Measurements from ENCODE around the gene MVB12B.
A peak's percentile ranks its signal among the peaks of the same experiment; 100 is the strongest.

MVB12B gene

DNA sequence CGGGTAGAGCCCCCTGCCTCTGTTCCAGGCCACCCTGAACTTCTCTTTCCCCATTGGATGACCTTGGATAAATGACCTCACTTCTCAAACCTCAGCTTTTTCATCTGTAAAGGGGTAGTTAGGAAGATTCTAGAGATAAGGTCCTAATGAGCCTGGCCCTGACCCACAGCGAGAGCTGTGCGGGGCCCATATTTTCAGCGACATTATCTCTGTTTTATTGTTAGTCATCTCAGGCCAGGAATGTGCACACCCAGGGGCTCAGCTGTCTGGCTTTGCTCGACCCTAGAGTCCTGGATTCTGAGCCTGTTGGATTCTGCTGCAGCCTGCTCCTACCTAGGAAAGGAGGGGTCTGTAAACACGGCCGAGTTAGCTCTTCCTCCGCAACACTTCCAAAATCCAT lies 205.9 kb downstream of the MVB12B start:
- H3K36me3 ChIP-seq (ENCODE audit: insufficient read depth, low read length), result no peaks in the 10 kb centered on the region
- H3K4me1 ChIP-seq (ENCODE audit: insufficient read depth, low read length, poor library complexity, severe bottlenecking), result peaks cover 48% of the 10 kb centered on the region
- H2AFZ ChIP-seq (ENCODE audit: low read length), result no peak overlapping the region

GRCh38 chr9:126532951-126533925 lies 206.6 kb downstream of the MVB12B start:
- peak overlapping the region; percentile 79 for H3K4me2 ChIP-seq (ENCODE audit: low read depth, low read length, poor library complexity, severe bottlenecking)

More for the DNA sequence above, 205.9 kb downstream of the MVB12B start:
- Histone ChIP-seq H3F3A (ENCODE audit: low read depth) (no peaks in the 10 kb centered on the region), H3K79me2 (ENCODE audit: insufficient read depth, low read length) (peaks cover 81% of the 10 kb centered on the region), H3K9ac (ENCODE audit: low read depth, low read length, poor library complexity, severe bottlenecking) (peak overlapping the region; percentile 96), H3K27me3 (ENCODE audit: insufficient read depth, low read length, poor library complexity, severe bottlenecking) (no peaks in the 10 kb centered on the region), H3K4me2 (ENCODE audit: low read depth, low read length, poor library complexity, severe bottlenecking) (peak overlapping the region; percentile 79), H3K4me3 (ENCODE audit: low read length, poor library complexity, severe bottlenecking) (peak overlapping the region; percentile 83), H3K9me2 (replicated peaks; ENCODE audit: low read depth, low read length) (no peaks in the 10 kb centered on the region), H3K9me3 (ENCODE audit: insufficient read depth, low read depth, low read length) (no peaks in the 10 kb centered on the region), H4K20me1 (ENCODE audit: insufficient read depth, low read length, poor library complexity, severe bottlenecking) (peaks cover 4% of the 10 kb centered on the region)
- TF ChIP-seq, protein P1, sequence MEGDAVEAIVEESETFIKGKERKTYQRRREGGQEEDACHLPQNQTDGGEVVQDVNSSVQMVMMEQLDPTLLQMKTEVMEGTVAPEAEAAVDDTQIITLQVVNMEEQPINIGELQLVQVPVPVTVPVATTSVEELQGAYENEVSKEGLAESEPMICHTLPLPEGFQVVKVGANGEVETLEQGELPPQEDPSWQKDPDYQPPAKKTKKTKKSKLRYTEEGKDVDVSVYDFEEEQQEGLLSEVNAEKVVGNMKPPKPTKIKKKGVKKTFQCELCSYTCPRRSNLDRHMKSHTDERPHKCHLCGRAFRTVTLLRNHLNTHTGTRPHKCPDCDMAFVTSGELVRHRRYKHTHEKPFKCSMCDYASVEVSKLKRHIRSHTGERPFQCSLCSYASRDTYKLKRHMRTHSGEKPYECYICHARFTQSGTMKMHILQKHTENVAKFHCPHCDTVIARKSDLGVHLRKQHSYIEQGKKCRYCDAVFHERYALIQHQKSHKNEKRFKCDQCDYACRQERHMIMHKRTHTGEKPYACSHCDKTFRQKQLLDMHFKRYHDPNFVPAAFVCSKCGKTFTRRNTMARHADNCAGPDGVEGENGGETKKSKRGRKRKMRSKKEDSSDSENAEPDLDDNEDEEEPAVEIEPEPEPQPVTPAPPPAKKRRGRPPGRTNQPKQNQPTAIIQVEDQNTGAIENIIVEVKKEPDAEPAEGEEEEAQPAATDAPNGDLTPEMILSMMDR (conservative IDR thresholded peaks at IDR 0.05; ENCODE audit: low read length), result no peak
- TF ChIP-seq EZH2phosphoT487 (IDR thresholded peaks at IDR 0.05; ENCODE audit: borderline replicate concordance), result no peak

GRCh38 chr9:126533926-126534310 lies 207.3 kb downstream of the MVB12B start:
- Histone ChIP-seq H3F3A (ENCODE audit: low read depth) (no peaks in the 10 kb centered on the region), H4K20me1 (ENCODE audit: insufficient read depth, low read length, poor library complexity, severe bottlenecking) (peaks cover 4% of the 10 kb centered on the region), H3K27me3 (ENCODE audit: insufficient read depth, low read length, poor library complexity, severe bottlenecking) (no peaks in the 10 kb centered on the region), H3K4me3 (ENCODE audit: low read length, poor library complexity, severe bottlenecking) (peak overlapping the region; percentile 83), H3K9ac (ENCODE audit: low read depth, low read length, poor library complexity, severe bottlenecking) (peak overlapping the region; percentile 96), H2AFZ (ENCODE audit: low read length) (0 out of 2 replicates have a peak overlapping the region, but pooled peaks have one; percentile 25), H3K9me2 (replicated peaks; ENCODE audit: low read depth, low read length) (no peaks in the 10 kb centered on the region), H3K4me1 (ENCODE audit: insufficient read depth, low read length, poor library complexity, severe bottlenecking) (peaks cover 48% of the 10 kb centered on the region), H3K9me3 (ENCODE audit: insufficient read depth, low read depth, low read length) (no peaks in the 10 kb centered on the region), H3K79me2 (ENCODE audit: insufficient read depth, low read length) (peaks cover 66% of the 10 kb centered on the region), H3K36me3 (ENCODE audit: insufficient read depth, low read length) (no peaks in the 10 kb centered on the region), H3K4me2 (ENCODE audit: low read depth, low read length, poor library complexity, severe bottlenecking) (peak overlapping the region; percentile 79)
- no peak for TF ChIP-seq EZH2phosphoT487 (IDR thresholded peaks at IDR 0.05; ENCODE audit: borderline replicate concordance)
- TF ChIP-seq, protein P1 (conservative IDR thresholded peaks at IDR 0.05; ENCODE audit: low read length), result no peak

More at GRCh38 chr9:126532951-126533925, 206.6 kb downstream of the MVB12B start:
- H3F3A ChIP-seq (ENCODE audit: low read depth), result no peaks in the 10 kb centered on the region
- TF ChIP-seq EZH2phosphoT487 (IDR thresholded peaks at IDR 0.05; ENCODE audit: borderline replicate concordance), result no peak
- TF ChIP-seq, protein P1 (conservative IDR thresholded peaks at IDR 0.05; ENCODE audit: low read length), result no peak
- H3K9me3 ChIP-seq (ENCODE audit: insufficient read depth, low read depth, low read length), result no peaks in the 10 kb centered on the region
- peaks cover 48% of the 10 kb centered on the region for H3K4me1 ChIP-seq (ENCODE audit: insufficient read depth, low read length, poor library complexity, severe bottlenecking)
- H3K4me3 ChIP-seq (ENCODE audit: low read length, poor library complexity, severe bottlenecking), result peak overlapping the region; percentile 83
- no peaks in the 10 kb centered on the region for H3K27me3 ChIP-seq (ENCODE audit: insufficient read depth, low read length, poor library complexity, severe bottlenecking)
- peak overlapping the region; percentile 96 for H3K9ac ChIP-seq (ENCODE audit: low read depth, low read length, poor library complexity, severe bottlenecking)
- peaks cover 73% of the 10 kb centered on the region for H3K79me2 ChIP-seq (ENCODE audit: insufficient read depth, low read length)
- H3K36me3 ChIP-seq (ENCODE audit: insufficient read depth, low read length), result no peaks in the 10 kb centered on the region
- H3K9me2 ChIP-seq (replicated peaks; ENCODE audit: low read depth, low read length), result no peaks in the 10 kb centered on the region
- 0 out of 2 replicates have a peak overlapping the region, but pooled peaks have one; percentile 25 for H2AFZ ChIP-seq (ENCODE audit: low read length)
- H4K20me1 ChIP-seq (ENCODE audit: insufficient read depth, low read length, poor library complexity, severe bottlenecking), result peaks cover 4% of the 10 kb centered on the region

Data from Loucy (cell line).